AML-193 (cell line): Measurements from ENCODE around the gene ADAMTS12.

Experiments
- DNase-seq, 2 experiments: peaks; one replicate each; lab custom pipeline; 2025; lab: John Stamatoyannopoulos, UW

ADAMTS12 gene

DNA sequence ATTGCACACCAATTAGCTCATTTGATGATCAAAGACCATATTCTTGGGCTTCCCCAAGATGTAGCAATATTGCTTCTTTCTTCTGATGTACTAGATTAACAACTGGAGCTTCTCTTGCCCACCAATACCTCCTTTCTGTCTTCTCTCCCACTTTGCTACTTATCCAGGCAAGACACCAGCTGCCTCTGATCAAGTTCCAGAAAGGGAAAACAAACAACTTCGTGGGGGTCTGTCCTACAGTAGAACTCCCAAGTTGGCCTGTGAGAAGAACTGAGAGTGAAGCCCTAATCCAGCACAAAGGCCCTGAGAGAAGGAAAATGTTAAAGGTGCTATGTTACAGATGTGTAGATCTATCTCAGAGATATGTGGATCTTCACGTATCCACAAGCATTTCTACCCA is 44.9 kb downstream of the ADAMTS12 start:
- no peak for DNase-seq

- DNase-seq: no peak
Measured at GRCh38 chr5:33843579-33843978, 48.2 kb downstream of the ADAMTS12 start.

DNA sequence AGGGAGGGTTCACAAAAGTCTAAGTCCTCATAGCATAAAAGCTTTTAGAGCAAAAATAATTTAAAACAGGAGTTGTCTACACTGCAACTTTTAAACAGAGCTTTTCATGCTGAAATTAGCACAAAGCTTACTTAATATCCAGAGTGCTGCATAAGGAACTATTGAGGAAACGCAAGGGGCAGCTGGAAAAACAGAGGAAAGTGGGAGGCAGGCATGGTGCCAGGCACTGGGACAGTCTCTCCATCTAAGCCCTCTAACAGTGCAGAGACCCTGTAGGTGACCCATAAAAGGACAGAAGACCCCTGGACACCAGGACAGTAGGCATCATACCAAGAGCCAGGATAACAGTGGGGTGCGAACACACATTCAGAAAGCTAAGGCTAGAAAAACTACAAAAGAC is 49.3 kb downstream of the ADAMTS12 start:
- no peak for DNase-seq

- no peak for DNase-seq
Measured at GRCh38 chr5:33841891-33842290, 49.9 kb downstream of the ADAMTS12 start.

DNA sequence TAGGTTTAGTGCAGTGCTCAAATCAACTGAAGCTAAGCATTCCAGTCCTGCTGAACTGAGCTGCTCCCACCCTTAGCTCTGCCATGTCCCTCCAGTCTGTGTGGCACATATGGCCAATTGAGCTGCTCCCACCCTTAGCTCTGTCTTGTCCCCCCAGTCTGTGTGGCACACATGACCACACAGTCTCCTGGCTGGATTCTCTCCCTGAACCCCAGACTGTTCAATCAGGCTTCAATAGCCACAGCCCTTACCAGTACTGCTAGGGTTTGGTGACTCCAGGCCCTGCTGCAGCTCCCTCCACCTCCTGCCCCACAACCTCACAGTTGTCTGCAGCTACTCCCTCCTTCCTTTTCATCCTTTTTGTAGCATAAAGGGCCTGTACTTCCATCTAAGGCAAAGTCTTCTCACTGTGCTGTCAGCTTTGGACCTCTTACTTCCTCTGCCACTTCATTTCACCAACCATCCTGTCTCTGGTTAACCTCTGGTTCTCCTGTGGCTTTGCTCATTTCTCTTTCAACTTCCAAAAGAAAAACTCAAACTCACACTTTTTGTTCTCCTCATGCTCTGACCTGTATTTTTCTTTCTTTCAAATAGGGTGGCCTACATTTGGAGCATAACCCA is 50.8 kb downstream of the ADAMTS12 start:
- no peak for DNase-seq

- DNase-seq: no peak
Measured at GRCh38 chr5:33837301-33837700, 54.5 kb downstream of the ADAMTS12 start.

GRCh38 chr5:33834334-33834733 is 57.5 kb downstream of the ADAMTS12 start:
- no peak for DNase-seq

GRCh38 chr5:33833237-33833575 is 58.6 kb downstream of the ADAMTS12 start:
- DNase-seq: no peak

GRCh38 chr5:33832404-33833236 is 59.2 kb downstream of the ADAMTS12 start:
- DNase-seq: no peak

DNA sequence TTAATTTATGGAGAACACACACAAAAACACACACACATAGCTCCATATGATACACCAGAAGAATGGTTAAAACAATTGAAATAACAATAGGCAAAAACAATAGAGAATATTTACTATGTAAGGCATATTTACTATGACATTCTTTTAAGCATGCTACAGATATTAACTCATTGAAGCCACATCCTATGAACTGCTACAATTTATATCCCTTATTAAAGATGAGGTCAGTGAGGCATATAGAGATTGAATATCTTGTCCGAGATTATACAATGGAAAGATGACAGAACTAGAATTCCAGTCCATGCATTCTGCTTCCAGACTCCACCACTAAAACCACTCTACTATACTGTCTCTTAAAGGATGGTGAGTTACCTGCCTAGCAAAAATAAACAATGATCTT is 60.7 kb downstream of the ADAMTS12 start:
- no peak for DNase-seq

DNA sequence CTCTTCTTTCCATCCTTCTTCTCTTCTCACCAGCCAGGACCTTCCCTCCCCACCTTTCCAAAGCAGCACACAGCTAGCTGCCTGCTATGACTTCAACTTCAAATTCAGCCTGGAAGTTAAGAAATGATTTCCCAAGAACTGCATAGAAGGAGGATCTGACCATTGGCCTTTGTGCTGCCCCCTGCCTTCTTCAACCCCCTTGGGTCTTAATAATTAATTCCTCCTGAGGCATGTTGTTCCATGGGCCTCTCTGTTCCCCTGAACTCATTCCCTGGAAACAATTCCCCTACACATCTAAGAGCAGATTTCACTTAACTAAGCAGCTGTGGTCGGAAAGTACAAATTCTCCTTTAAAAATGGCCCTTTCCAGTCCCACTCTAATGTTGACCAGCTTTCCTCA is 62.4 kb downstream of the ADAMTS12 start:
- no peak for DNase-seq

DNA sequence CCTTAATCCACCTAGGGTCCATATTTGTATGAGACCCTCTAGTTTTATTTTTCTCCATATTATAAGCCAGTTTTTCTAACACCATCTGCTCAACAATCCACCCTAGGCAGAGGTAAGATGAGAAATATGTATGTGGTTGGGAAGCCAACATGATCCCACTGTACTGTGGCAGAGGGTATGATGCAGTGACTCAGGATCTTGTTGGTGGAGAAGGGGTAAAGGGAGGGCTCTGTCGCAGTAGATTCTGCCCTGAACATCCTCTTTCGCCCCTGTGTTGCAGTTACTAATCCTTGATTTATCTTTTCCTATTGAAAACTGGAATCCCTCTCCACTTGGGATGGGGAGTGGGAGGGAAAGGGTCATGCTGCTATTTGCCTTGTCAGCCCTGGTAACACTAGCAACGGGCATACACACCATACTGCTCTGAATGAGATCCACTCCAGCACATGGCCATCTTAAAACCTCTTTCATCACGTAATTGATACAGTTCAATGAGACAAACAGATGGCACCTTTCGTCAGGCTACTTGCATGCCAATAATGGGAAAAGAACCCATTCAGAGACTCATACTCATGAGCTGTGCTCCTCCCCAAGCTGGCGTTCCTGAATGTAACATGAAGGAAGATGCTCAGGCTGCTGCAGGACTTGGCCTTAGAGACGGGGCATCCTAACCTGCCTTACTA is 63.0 kb downstream of the ADAMTS12 start:
- no peak for DNase-seq

- no peak for DNase-seq
Measured at GRCh38 chr5:33827885-33828284, 63.9 kb downstream of the ADAMTS12 start.

DNA sequence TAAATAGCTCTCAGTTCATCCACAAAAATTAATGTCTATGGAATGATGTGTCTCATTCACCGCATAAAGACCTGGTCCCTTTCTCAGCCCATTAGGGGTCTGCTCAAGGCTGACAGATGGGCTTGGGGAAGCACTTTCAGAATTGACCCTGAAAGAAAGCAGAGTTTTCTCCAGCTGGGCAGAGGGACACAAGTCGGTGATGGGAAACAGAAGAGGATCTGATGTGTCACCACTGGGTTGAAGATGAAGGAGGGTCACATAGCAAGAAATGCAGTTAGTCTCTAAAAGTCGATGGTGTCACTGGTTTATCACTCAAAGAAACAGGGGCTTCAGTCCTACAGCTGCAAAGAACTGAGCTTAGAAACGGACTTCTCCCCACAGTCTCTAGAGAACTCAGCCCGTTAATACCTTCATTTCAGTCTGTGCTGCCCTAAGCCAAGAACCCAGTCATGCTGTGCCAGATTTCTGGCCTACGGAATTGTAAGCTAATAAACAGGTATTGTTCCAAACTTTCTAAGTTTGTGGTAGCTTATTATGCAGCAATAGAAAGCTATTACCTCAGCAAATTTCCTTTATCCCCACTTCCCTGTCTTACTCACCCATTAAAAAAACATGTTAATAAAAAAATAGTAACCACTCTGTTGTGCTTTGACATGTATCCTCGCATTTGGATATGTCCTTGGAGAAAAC is 64.6 kb downstream of the ADAMTS12 start:
- DNase-seq: no peak

- DNase-seq: no peak
Measured at GRCh38 chr5:33824516-33825195, 67.1 kb downstream of the ADAMTS12 start.

GRCh38 chr5:33817301-33817700 is 74.5 kb downstream of the ADAMTS12 start:
- no peak for DNase-seq

DNA sequence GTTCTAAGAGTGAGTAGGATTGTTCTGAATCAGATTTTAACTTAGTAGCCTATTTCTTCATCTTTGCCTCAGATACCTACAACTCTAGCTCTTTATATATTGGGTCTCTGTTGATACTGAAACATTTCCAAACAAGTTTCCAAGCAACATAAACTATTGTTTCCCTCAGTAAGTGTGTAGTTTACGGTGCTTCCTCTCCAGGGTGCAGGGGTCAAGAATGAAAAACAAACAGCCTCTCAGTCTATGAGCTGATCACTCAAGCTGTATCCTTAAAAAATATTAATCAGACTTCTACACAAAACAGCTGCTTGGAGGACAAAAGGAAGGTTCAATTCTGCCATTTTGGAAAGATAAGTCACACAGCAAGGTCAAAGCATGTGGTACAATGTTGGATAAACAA is 75.0 kb downstream of the ADAMTS12 start:
- DNase-seq: no peak

DNA sequence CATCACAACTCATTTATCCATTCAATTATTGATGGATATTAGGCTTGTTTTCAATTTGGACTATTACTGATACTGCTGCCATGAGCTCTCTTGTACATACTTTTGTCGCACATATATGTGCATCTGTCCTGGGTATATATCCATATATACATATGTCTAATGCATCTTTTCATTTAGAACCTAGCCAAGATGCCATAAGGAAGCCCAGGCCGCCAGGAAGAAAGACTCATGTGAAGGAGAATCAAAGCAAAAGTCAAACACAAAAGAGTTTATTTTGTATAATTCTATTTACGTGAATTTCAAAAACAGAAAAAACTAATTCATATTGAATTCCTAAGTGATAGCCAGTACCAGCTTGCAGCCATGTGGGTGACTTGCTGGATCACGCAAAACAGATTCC is 79.0 kb downstream of the ADAMTS12 start:
- no peak for DNase-seq

DNA sequence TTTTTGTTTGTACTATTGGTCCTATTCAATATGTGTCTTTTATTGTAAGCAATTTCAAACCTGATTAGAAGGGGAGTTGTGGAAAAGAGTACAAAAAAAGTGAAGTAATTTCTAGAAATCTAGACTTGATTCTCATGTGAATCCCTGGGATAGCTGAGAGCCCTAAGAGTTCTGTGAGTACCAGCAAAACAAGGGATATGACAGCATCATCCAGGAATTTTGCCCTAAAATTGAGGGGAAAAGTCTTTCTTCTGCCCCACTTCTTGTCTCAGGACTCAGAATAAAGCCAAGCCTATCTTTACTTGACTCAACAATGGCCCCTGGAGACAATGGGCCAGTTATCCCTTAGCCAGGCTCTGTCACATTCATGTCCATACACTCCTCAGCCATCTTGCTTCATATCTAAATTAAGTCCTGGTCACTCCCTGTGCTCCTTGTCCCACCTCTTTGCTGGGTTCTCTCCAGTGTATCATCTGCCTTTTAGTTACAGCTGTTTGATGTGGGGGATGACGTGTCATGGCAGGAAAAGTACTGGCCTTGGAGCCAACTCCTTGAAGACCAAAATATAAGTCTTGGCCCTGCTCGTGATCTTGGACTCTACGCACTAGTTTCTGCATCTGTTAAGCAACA is 81.2 kb downstream of the ADAMTS12 start:
- no peak for DNase-seq

GRCh38 chr5:33809936-33810335 is 81.9 kb downstream of the ADAMTS12 start:
- no peak for DNase-seq

DNA sequence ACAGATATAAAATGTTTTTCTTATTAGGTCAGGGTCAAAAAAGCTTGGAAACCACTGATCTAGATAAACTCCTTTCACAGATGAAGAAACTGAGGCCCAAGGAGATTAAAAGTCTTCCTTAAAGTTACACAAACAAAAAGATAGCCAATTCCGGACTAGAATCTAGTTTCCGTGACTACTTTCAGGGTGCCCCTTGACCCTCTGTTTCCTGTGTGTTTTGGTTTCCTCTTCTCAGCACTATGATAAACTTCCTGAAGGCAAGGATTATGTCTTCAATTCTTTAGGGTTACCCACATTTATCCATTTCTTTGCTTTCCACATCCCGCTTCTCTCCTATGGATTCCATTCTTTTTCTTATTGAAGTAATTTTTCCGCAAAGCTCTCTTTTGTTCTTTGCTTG is 83.1 kb downstream of the ADAMTS12 start:
- no peak for DNase-seq

- no peak for DNase-seq
Measured at GRCh38 chr5:33807771-33808170, 84.0 kb downstream of the ADAMTS12 start.
